Mucosa of rectum (tissue), 2 donors: Measurements from ENCODE around the gene CD164L2.
"Not testable (repeated sequence)": the region's sequence is repeated elsewhere in the genome, so short reads cannot be mapped to it uniquely, and the experiment has no call there.

Experiments used
- H3K27ac ChIP-seq, 2 donors: one replicate each; pipeline ENCODE4 v1.7.0; 2013; ENCODE audit warnings: inconsistent platforms in 2 of 2, low read depth in 2 of 2, low read length in 2 of 2
- H3K27me3 ChIP-seq, 2 donors: one replicate each; pipeline ENCODE4 v1.7.0; 2013; ENCODE audit warnings: low read length in 2 of 2; ENCODE audit not compliant: control insufficient read depth in 2 of 2, insufficient read depth in 2 of 2
- H3K36me3 ChIP-seq, 2 donors: one replicate each; pipeline ENCODE4 v1.7.0; 2013; ENCODE audit warnings: low read length in 2 of 2; ENCODE audit not compliant: control insufficient read depth in 2 of 2, insufficient read depth in 2 of 2
- H3K4me1 ChIP-seq, 2 donors: one replicate each; pipeline ENCODE4 v1.7.0; 2013; ENCODE audit warnings: low read length in 2 of 2, mild to moderate bottlenecking in 1 of 2; ENCODE audit not compliant: control insufficient read depth in 2 of 2, insufficient read depth in 2 of 2
- H3K4me3 ChIP-seq, 2 donors: one replicate each; pipeline ENCODE4 v1.7.0; 2013; ENCODE audit warnings: low read length in 2 of 2
- H3K9ac ChIP-seq, 2 donors: one replicate each; pipeline ENCODE4 v1.7.0; 2013; ENCODE audit warnings: low read length in 2 of 2, low read depth in 1 of 2, mild to moderate bottlenecking in 1 of 2
- H3K9me3 ChIP-seq, 2 donors: one replicate each; pipeline ENCODE4 v1.7.0; 2013; ENCODE audit warnings: low read length in 2 of 2; ENCODE audit not compliant: control insufficient read depth in 2 of 2
- donor health status: healthy.
- donor health status: Normal muscosa, but diverticular disease.

CD164L2 gene

DNA sequence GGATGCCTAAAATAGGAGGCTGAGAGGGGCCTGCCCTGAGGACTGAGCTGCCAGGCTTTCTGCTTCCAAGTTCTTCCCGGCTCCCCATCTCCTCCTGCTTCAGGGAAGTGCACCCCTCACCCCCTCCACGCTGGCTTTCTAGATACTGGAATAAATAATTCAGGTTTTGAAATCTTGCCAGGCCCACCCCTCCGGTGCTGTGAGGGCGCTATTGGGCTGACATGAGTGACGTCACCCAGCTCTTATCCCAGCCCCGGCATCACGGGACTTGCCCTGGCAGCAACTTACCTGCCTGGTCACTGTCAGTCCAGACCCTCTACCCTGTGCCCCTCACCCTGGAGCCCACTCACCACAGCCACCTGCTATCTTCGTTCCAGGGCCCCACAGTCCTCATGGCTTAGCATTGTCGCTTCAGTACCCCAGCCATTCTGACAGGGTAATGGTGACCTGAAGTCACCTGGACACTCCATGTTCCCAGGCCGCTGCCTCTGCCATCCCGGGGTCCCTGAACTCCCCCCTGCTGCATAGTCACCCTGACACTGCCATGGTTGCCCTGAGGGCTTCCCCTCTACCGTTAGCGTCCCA is 8.5 kb upstream of the CD164L2 start:
- peak overlapping the region; percentile 21 to 51 for H3K4me3 ChIP-seq
- H3K4me1 ChIP-seq: peaks cover 9 to 13% of the 10 kb centered on the region in 2 donors
- no peaks in the 10 kb centered on the region for H3K9me3 ChIP-seq
- no peak overlapping the region for H3K27ac ChIP-seq
- no peaks in the 10 kb centered on the region for H3K36me3 ChIP-seq
- H3K9ac ChIP-seq: peak overlapping the region; percentile 45 to 54
- H3K27me3 ChIP-seq: peaks cover 0 to 3% of the 10 kb centered on the region in 2 donors

DNA sequence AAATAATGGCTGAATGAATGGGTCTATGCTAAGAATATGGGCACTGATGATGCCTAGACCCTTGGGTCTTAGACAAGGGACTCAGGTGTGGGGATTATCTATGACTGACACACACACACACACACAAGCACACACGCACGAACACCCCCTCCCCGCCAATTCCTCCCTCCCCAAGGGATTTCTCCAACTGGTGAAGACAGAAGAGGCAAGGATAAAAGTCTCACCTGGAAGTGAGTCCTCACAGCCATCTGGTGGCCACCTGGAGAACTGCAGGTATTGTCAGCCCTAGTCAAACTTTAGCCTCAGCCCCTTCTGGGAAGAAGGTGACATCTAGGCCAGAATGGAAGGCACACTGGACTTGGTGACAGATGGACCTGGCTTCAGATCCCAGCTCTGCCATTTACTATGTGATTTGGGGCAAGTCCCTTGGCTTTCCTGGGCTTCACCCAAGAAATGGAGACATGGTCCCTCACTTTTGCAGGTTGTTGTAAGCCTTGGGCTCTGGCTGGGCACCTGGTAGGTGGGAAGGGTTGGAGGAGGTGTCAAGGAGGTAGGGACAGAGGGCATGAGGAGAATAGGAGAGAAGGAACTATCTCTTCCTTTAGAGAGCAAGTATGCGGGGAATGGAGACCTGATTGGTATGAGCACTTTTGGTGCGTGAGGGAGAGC is 5.3 kb upstream of the CD164L2 start:
- Histone ChIP-seq H3K9ac (no peak overlapping the region), H3K27ac (no peak overlapping the region), H3K36me3 (no peaks in the 10 kb centered on the region), H3K4me3 (no peak overlapping the region), H3K27me3 (peaks cover 0 to 3% of the 10 kb centered on the region in 2 donors), H3K9me3 (no peaks in the 10 kb centered on the region), H3K4me1 (peaks cover 9 to 13% of the 10 kb centered on the region in 2 donors)

DNA sequence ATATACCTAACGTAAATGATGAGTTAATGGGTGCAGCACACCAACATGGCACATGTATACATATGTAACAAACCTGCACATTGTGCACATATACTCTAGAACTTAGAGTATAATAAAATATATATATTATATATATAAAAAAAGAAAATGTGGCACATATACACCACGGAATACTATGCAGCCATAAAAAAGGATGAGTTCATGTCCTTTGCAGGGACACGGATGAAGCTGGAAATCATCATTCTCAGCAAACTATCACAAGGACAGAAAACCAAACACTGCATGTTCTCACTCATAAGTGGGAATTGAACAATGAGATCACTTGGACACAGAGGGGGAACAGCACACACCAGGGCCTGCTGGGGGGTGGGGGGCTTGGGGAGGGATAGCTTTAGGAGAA is 1.7 kb upstream of the CD164L2 start:
- not testable (repeated sequence) for H3K4me1 ChIP-seq, H3K9me3 ChIP-seq, H3K36me3 ChIP-seq, H3K4me3 ChIP-seq, H3K27ac ChIP-seq, H3K9ac ChIP-seq, H3K27me3 ChIP-seq

DNA sequence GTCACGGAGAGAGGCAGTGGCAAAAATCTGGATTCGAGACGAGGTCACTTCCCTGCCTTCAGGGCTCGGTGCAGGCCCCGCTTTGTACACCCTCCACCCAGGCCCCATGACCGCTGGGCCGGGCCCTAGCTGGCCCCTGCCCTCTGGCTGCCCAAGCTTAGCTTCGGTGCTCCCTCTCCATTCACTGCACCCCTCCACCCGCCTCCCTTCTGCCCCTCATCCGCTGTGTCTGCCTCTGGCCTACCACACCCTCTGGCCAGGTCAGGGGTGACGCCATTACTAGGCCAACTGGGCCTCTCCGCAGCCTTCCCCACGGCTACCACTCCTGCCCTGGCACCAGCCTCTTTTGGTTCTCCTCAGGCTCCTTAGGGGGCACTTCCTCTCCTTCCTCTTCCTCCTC is 528 bp upstream of the CD164L2 start:
- Histone ChIP-seq H3K36me3 (no peaks in the 10 kb centered on the region), H3K27ac (no peak overlapping the region), H3K9ac (no peak overlapping the region), H3K4me3 (no peak overlapping the region), H3K4me1 (peaks cover 3% of the 10 kb centered on the region in 2 donors), H3K27me3 (no peaks in the 10 kb centered on the region), H3K9me3 (no peaks in the 10 kb centered on the region)

DNA sequence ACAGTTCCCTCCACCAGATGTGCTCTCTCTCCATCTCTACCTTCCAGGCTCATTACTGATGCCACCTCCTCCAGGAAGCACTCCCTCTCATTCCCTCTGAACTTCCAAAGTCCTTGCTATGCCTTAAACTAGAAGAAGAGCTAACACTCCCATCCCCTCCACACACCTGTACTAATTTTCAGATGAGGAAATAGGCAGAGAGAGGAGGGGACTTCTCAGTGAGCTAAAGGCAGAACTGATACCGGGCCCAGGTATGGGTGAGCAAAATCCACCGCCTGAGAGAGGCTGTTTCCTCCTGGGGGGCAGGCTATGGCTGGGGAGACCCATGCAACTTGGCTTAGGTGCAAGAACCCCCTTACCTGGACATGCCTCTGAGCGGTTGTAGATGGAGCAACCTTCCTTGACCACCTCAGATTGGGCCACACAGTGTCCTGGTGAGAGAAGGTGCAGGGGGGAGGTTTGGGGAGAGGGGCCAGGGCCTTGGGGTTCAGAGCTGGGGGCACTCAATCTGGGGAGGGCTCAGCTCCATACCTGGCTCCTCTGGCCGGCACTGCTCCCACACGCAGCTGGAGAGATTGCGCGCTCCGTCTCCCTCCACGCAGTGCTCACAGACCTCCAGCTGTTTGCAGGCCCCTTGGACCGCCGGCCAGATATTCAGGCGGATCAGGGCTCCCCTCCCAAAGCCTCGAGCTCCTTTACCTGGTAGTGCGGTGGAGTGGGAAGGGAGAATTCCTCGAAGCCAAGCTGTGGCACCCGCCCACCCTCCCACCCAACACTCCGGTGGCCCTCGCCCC is 967 bp downstream of the CD164L2 start:
- Histone ChIP-seq H3K9me3 (no peaks in the 10 kb centered on the region), H3K27ac (no peak overlapping the region), H3K36me3 (no peaks in the 10 kb centered on the region), H3K4me3 (no peak overlapping the region), H3K27me3 (no peaks in the 10 kb centered on the region), H3K4me1 (peaks cover 3% of the 10 kb centered on the region in 2 donors), H3K9ac (no peak overlapping the region)

DNA sequence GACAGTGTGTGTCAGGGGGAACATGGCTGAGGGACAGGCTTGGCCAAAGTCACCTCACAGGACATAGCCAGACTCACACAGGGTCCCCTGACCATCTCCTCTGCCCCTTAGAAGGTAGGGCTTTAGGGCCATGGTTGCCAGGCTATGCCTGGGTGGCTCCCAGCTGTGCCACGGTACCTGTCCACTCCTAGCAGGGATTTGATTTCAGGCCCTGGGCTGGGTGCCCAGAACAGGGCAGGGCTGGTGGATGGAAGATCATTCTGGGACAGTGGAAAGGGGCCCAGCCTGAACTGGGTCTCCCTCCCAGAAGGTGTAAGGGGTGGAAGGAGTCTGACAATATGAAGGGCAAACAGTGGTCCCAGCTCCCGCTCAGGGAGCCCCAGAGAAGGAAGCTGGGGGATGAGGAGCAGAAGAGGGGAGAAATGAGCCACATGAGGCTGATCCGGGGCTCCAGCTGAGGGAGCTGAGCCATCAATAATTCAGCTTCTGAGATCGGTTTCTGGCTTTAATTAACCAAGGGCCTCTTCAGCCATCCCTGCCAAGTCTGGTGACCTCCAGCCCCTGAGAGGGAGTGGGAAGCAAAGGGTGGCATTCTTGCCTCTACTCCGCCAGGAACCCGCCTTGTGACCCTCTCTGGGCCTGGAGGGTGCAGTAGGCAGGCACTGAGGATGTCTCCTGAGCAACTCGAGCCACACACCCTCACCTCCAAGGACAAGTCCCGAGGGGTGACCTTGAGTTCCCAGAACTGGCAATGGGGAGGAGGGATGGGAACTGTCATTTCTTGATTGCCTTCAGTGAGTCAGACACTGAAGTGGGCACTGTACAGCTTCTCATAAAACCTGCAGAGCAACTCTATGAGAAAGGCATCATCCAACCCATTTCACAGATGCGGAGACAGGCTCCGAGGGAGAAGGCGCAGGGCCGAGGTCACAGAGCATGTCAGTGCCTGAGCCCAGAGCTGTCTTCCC is 2.1 kb downstream of the CD164L2 start:
- Histone ChIP-seq H3K9ac (no peak overlapping the region), H3K27ac (no peak overlapping the region)

DNA sequence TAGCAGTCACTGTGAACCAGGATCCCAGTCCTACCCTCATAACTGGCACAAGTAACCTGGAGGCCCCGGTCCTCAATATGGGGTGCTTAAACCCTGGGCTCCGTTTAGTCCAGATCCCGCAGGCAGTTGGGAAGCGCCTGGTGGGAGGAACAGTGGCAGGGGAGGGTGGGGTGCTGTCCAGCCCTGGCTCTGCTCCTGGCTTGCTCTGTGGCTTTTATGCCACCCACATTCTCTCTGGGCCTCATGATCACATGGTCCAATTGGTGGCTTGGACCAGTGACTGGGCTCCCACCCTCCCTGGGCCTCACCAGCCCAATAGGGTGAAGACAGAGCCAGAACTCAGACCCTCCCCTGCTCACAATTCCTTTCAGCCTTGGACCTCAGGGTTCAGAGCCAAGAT is 2.9 kb downstream of the CD164L2 start:
- Histone ChIP-seq H3K9me3 (no peaks in the 10 kb centered on the region), H3K27ac (no peak overlapping the region), H3K36me3 (no peaks in the 10 kb centered on the region), H3K4me1 (peaks cover 3% of the 10 kb centered on the region in 2 donors), H3K9ac (no peak overlapping the region), H3K4me3 (no peak overlapping the region), H3K27me3 (no peaks in the 10 kb centered on the region)

More for the DNA sequence above, 2.1 kb downstream of the CD164L2 start:
- Histone ChIP-seq H3K36me3 (no peaks in the 10 kb centered on the region), H3K27me3 (no peaks in the 10 kb centered on the region), H3K4me3 (no peak overlapping the region), H3K9me3 (no peaks in the 10 kb centered on the region), H3K4me1 (peaks cover 3% of the 10 kb centered on the region in 2 donors)

DNA sequence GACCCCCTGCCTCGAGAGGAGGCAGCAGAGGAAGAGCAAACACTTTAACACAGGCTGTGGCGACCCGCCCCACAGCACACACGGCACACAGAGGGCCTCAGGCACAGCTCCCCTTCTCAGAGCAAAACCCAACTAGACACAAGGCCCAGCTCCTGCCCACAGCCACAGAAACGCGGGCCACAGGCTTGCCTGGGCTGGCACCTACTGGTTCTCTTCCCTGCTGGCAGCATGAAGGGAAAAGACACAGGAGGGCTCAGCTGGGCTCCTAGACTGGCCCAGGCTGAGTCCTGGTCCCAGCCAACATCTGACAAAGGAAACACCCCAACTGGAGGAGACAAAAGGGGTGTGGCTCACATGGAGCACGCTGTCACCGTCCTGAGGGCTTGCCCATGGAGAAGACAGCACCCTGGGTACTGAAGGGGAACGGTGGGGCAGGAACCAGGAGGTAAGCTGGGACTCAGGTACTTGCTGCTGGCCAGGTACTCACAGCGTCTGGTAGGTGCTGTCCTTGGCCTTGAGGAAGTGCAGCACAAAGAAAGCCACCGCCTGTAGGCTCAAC is 3.5 kb downstream of the CD164L2 start:
- Histone ChIP-seq H3K27me3 (no peaks in the 10 kb centered on the region), H3K4me3 (no peak overlapping the region), H3K27ac (no peak overlapping the region), H3K9me3 (no peaks in the 10 kb centered on the region), H3K4me1 (peaks cover 3% of the 10 kb centered on the region in 2 donors), H3K36me3 (no peaks in the 10 kb centered on the region), H3K9ac (no peak overlapping the region)

DNA sequence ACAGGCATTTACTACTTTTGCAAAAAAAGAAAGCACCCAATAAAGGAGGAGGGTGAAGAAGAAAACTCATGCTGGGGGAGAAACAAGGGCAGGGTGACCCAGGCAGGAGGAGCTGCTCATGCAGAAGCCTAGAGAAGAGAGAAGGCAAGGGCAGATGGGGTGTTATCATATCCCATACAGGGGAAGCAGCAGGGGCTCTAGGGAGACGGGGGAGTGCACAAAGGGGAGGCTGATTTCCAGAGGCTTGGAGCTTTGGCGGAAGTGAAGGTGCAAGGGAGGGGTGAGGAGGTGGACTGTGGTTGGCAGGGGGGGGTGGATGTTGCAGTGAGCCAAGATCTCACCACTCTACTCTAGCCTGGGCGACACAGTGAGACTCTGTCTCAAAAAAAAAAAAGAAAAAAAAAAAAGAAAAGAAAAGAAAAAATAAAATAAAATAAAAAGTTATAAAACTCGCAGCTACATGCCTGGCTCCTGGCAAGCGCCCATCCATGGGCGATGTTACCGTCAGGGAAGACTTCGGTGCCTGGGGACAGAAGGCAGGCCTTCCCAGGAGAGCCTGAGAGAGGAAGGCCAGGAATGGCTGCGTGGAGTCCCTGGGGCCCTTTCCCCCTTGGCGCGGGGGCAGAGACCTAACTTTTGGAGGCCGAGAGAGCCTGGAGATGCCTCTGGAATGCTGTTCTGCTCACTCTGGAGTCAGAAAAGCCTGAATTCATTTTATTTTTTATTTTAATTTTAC is 5.2 kb downstream of the CD164L2 start:
- H3K36me3 ChIP-seq: no peaks in the 10 kb centered on the region
- H3K9ac ChIP-seq: no peak overlapping the region
- H3K9me3 ChIP-seq: no peaks in the 10 kb centered on the region
- peaks cover 3% of the 10 kb centered on the region in 2 donors for H3K4me1 ChIP-seq
- H3K4me3 ChIP-seq: no peak overlapping the region
- H3K27ac ChIP-seq: no peak overlapping the region
- no peaks in the 10 kb centered on the region for H3K27me3 ChIP-seq
